HG03097 (cell line): ENCODE results near the gene DCN.

Experiments
- ATAC-seq: cut with Tn5 transposase; IDR thresholded peaks from one replicate; pipeline ENCODE4 v1.9.1; 2021; ENCODE audit not compliant: unreplicated experiment, low FRiP score

Gene DCN

DNA sequence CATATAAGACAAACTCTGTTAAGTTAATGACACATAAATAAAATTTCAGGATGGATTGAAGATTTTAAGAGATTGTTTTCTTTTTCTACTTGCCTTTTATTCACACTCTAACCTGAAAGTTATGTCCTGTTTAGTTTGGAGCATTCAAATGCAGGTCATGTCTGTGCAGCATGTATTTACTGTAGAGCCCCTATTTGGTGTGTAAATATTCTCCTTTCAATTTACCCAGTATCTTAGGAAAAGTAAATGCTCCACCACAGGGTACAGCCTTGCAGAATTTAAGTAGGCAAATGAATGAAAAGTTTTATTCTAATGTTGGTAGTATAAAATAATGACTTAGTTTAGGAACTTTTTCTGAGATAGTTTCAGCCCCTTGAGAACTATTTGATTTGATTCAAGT, 6.2 kb upstream of the DCN start:
- ATAC-seq = no peak

DNA sequence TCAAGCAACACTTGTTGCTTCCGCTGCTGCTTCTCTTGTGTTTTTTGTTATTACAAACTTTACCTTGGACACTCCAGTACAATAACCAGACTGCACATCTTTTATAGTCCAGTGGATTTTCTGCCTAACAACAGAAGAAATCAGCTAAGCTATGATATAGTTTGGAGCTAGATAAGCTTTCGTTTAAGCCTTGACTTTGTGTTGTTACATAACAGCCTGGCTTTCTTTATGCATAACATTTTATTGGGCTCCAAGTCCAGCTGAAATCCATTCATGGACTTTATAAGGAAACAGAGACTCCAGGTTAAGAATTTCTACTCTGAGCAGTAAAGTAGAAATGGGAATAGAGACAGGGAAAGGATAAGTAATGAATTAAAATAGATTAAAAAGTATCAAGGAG, 3.5 kb upstream of the DCN start:
- ATAC-seq = no peak

DNA sequence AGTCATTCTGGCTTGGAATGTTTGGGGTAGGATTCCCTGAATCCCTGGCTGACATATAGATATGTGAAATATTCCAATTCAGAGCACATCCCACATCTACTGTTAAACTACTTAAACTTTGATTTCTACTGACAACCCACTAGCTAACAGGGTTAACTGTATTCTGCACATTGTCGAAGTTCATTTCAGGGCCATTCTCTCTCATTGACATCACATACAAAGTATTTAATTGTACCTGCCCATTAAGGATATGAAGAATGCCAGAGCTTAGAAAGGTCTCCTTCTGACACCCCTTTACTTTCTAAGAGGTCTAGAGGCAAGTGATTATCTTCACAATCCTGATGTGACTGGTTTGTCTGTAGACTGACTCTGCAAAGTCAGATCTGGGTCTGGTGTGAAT, 2.8 kb upstream of the DCN start:
- ATAC-seq = no peak

DNA sequence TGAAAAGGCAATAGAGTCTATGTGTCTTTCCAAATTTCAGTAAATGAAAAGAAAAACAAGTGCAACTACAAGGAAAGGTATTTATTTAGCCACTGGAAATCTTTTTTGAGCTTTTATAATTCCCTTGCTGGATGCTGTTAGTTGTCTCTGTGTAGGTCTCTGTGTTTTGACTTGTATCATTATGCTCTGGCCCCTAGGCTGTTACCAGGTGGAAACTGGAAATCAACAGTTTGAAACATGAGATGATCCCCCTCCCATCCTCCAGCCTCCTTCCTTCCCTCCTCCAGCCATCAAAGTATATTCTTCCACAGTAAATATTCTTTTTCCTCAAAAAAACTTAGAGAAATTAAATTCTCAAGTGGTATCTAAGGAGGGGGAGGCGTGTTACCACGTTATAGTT, 934 bp upstream of the DCN start:
- no peak for ATAC-seq

DNA sequence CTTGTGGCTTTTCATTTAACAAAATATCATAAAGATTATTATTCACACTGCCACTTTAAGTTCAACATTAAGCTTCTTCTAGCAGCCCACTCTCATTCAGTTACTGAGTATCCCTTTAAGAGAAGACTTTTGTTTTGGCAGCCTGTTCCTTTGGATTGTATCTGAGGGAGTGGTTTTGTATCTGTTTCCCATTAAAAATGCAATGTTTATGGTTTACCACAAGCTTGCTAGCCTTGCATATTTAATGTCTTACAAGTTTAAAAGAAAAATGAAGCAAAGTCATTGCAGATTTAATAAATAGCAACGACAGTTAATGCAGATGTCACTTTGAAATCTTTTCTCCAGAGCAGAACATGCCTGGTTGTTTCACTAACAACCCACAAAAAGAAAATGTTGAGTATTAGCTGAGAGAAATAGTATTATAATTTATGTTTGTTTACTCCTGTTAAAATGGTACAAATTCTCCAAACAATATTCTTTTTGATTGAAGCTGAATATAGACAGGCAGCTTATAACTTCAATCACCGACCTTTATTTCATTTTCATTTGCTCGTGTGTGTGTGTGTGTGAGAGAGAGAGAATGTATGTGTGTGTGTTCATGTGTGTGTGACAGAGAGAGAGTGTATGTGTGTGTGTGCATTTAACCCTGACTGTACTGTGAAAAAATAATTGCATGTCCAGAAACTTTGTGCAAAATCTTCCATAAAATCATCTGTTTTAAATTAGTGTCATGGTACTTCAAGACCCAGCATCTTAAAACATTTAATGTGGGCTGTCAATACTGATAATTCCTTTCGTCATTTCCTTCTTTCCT, 1.8 kb downstream of the DCN start:
- ATAC-seq = no peak

DNA sequence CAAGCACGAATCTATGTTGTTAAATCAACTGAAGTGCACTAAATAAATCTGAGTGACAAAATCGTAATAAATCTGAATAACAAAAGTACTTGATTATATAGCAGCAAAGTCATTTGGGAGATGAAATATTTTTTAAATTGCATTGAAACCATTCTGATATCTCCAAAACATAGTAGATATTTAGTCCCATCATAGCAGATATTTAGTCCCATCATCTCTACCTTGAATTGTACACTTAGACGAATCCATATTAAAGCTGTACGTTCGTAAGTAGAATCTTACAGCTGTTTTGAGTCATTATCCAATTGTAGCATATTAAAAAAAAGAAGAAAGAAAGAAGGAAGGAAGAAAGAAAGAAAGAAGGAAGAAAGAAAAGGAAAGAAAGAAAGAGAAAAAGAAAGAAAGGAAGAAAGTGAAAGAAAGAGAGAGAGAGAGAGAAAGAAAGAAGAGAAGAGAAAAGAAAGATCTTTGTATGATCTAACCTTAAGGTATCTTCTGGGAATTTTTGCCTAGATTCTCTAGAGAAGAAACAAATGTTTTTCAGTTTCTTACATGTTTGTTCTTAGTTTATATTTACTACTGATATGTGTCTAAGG, 2.6 kb downstream of the DCN start:
- ATAC-seq = no peak

DNA sequence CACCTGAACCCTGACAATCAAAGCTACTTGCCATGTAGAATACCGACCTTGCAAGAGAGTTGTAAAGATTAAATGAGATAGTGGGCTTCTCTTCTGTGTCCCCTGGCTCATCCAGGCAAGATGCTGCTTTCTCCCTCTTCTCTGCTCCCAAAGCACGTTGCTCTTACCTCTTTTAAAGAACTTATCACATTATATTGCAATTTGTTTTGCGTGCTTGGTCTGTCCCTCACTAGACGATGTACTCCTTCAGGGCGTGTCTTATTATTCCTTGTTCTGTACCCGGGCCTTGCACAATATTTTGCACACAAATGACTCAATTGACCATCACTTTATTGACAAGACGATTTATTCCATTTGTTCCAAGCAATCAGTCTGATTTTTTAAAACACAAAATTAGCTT, 3.3 kb downstream of the DCN start:
- no peak for ATAC-seq

DNA sequence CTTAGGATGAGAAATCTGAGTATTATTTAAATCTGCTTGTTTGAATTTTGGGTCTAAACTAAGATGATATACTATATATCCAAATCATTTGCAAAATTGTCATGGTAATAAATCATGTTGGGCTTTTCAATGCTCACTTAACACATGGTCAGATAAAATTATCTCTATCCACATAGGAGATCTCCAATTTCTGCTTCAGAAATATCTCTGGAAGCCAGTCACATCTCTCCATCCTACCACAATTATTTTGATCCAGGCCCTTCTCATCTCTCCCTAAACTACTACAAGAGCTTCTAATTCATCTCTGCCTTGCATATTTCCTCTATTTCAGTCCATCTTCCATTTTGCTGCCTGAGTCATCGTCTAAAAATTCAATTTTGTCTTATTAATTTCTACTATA, 3.8 kb downstream of the DCN start:
- no peak for ATAC-seq

DNA sequence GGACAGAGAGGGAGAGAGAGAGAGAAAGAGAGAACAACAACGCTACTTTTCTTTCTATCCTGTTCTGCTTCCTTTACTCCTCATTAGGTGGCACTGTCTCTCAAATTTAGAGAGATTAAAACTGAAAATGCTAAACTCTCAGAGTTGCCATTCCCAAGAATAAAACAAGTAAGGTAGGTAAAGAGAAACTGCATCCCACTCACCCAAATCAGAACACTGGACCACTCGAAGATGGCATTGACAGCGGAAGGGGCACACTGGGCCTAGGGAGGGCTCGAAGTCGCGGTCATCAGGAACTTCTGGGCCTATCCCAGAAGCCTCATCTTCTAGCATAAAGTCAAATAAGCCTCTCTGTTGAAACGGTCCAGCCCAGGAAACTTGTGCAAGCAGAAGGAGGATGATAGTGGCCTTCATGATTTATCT, 4.5 kb downstream of the DCN start:
- no peak for ATAC-seq

DNA sequence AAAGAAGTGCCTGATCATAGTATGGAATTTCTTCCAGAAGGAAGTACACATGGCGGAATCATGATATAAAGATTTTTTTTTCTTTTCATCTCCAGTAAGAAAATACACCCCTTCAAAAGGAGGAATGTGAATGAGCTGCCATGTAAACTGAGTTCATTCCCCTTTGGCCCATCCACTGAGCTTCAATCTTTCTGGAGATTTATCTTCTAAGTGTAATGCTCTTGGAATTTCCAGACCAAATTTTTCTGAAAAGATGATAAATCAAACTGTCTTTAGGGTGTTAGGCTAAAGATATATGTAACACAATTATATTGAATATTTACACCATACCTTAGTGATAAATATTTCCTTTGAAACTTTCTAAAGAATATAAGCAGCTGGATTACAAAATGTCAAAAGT, 5.2 kb downstream of the DCN start:
- no peak for ATAC-seq

DNA sequence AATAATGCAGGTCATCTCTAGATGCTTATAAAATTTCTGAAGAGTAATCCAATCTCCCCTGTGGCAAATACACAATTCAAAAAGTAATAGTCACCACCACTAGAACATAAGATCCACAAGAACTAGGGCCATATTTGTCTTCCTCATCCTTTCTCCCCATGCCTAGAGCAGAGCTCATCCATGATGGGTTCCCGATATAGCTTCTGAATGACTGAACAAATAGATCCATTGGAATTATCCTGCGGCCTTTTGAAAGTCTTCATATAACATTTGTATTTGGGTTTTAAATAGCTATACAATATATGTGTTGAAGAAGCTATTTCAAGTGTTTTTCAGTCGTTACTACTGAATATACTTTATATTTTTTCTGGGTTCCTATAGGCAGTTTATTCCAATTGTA, 5.7 kb downstream of the DCN start:
- ATAC-seq = no peak

DNA sequence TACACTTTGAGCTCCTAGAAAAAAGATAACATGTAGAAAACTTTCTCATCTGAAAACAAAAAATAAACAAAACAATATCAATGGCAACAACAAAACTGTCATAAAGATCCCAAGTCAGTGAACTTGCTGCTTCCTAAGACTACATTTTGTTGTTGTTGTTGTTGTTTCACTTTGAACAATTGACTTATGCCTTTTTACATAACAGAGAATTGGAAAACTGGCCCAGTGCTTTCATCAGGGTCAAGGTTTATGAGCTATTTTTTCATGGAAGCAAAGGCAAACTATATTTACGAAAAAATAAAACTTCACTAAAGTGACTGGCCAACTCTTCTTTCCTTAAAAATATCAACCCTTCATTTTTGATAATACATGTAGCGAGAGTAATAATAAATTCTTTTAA, 6.3 kb downstream of the DCN start:
- ATAC-seq = no peak

DNA sequence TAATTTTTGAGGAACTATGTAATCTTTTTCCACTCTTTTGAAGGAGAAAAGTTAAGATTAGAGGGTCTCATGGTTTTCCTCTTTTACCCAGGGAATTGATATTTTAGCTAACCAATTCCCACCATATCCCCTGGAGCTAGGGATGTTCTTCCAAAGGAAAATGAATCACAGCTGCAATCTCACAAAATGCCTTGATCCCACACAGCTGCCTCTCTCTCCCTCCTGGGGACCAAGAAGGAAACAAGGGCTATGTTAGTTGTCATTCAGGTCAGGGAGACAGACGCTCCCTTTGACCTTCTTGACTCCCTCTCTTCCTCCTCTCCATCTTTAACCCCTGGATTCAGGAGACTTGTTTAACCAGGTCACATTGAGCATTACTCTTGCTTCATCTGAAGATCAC, 9.5 kb downstream of the DCN start:
- ATAC-seq = no peak

DNA sequence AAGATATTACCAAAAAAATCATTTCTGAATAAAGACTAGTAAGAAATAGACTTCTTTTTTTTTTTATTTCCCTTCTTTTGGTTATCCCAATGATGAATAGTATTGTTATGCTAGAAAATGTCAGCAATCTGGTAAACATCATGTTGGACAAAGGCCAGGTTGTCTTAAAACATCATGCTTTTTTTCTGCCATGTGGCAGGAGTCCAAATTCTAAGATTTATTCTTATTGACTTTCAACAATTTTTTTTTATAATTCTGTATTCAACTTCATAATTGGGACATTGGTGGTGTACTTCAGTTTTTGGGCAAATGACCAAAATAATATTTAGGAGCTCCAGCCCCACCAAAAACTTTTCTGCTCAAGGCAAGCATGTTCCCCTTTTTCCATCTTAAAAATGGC, 10.5 kb downstream of the DCN start:
- no peak for ATAC-seq

DNA sequence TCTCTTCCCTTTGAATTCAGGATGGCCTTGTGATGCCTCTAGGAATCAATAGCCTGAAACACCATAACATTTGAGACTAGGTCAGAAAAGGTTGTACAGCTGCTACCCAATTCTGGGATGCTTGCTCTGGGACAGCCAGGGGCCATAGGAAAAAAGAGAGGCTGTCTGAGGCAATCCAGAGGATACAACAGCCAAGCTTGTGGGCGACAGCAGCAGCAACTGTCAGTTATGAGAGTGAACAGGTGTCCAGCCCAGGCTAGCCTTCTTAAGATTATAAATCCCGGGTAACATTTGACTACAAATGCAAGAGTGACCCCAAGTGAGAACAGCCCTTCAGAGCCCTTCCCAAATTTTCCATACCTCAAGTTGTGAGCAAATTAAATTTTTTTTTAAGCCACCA, 11.1 kb downstream of the DCN start:
- ATAC-seq = no peak

DNA sequence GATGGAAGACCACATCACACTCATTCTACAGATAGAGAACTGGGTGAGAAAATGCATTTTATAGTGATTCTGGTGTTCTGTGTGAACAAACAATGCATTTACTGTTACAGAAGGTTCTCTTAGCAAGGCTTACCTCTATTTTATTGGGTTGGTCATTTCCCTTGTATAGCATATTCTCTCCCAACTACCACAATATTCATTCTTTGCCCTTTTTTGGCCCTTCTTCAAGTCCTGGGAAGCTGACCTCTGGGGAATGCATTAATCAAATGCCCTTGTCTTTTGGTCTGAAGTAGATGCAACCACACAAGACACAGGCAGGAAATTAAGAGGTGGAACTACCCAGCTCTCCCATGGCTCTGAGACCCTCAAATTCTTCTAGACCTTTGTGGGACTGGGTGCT, 19.5 kb downstream of the DCN start:
- no peak for ATAC-seq

DNA sequence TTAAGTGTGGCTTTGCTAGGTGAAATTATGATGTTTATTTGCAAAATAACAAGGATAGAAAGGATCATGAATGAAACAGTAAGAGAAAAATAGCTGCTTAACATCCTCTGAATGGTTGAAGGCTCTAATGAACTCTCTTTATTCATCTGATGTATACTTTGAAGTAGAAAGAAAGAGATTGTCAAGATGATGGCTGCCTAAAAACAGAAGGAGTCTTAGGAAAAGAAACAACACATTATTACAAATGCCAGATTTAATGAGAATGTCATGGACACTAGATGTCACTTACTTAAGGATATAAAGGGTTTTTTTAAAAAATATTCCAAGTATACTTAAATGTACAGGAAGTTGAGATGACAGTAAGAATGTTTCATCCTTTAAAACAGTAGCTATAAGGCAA, 21.6 kb downstream of the DCN start:
- no peak for ATAC-seq

DNA sequence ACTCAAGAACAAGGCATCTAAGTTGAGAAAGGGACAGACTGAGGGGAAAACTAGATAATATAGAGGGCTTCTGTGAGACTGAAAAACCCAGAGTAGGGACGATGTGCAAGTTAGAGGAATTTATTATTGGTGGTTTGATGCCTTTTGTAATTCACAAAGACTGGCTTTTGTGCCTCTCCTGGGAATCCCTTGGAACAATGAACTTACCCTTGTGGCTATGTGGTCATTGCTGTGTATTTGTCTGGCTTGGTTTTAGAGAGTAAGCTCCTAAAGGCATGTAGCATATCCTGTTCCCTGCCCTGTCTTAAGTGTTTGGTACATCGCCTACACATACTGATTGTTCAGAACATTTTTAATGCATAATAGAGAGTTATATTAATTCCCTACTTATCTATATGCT, 26.6 kb downstream of the DCN start:
- ATAC-seq = no peak

DNA sequence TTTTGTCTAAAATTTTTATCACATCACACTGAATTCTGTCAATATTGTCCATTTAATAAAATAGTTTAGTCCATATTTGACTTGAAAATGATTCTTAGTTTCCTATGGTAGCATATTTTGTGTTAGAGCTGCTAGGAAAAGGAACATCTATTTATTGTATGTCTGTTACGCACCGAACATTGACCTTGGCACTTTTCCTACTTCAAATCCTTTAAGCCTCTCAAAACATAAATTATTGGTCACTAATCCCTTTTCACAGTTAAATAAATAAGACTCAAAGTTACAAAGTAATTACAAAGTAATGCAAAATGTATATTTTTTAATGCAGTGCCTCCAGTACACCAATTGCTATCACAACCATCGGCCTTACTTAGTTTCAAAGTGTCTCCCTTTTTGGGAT, 28.5 kb downstream of the DCN start:
- ATAC-seq = no peak

DNA sequence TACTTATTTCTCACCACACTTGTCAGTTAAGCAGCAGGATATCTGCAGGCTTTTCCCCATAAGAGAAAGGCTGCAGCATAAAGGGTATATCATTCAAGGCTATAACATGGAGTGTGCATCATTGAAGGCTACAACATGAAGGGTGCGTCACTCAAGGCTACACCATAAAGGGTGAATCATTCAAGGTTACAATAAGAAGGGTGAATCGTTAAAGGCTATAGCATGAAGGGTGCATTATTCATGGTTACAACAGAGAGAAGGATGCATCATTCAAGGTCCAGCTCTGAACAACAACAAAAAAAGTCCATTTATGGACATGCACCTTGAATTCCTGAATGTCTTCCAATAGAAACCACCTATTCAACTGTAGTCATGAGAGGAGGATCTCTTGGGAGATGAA, 38.6 kb downstream of the DCN start:
- no peak for ATAC-seq

DNA sequence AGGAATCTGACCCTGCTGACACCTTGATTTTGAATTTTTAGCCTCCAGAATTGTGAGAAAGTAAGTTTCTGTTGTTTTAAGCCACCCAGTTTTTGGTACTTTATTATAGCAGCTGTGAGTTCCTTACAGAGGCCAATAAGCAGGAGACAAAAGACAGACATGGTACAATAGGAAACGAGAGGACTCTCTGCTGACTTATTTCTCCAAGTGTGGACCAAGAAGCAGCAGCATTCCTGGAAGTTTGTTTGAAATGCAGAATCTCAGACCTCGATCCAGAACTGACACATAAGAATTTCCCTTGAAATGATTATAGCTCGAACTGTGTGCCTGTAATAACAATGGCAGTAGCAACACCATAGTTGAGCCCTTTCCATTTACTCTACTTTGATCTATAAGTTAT, 39.4 kb downstream of the DCN start:
- ATAC-seq = no peak

DNA sequence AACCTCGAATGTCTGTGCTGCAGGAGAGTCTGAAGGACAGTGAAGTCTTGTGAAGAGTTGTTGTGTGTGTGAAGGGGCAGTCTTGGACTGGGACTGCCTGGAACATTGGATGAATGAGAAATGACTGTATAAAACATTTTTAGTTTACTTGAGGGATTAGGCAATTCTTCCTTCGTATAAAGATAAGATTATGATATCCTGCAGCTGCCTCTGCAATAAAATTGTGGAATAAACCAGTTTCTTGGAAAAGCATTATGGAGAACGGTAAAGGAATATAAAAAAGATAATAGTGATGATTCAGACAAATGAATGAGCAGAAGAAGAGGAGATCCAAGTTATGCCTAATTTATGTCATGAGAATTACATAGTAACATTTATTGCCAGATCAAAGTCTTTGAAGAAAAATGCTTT, 40.4 kb downstream of the DCN start:
- ATAC-seq = no peak
